Stimulated activated CD4-positive, alpha-beta T cell treated with anti-CD3 and anti-CD28 coated beads, Interleukin-12 subunit alpha, Interleukin-12 subunit beta, amount 100 ng/mL, for 24 hours (primary cell): ENCODE results near the gene UBE2D2.
A peak's percentile ranks its signal among the peaks of the same experiment; 100 is the strongest.
"Not testable (repeated sequence)": the region's sequence is repeated elsewhere in the genome, so short reads cannot be mapped to it uniquely, and the experiment has no call there.

ENCODE experiments used
- DNase-seq, 2 experiments: peaks; one replicate each; pipeline ENCODE4 v3.0.0-alpha.2; 2020; ENCODE audit warnings: low read depth in 2 of 2

Gene UBE2D2

GRCh38 chr5:139549162-139549894, 11.8 kb upstream of the UBE2D2 start:
- DNase-seq, result no peak

- not testable (repeated sequence) for DNase-seq
Measured at GRCh38 chr5:139550051-139550872, 10.9 kb upstream of the UBE2D2 start.

GRCh38 chr5:139551191-139551889, 9.8 kb upstream of the UBE2D2 start:
- no peak for DNase-seq

- no peak for DNase-seq
Measured at GRCh38 chr5:139552893-139553575, 8.1 kb upstream of the UBE2D2 start.

- DNase-seq, result no peak
Measured at GRCh38 chr5:139554264-139554663, 6.9 kb upstream of the UBE2D2 start.

GRCh38 chr5:139557811-139558210, 3.3 kb upstream of the UBE2D2 start:
- no peak for DNase-seq

- DNase-seq, result peak; percentile 19 to 23
Measured at GRCh38 chr5:139561655-139562451, 714 bp downstream of the UBE2D2 start.

- DNase-seq, result no peak
Measured at GRCh38 chr5:139562847-139563246, 1.7 kb downstream of the UBE2D2 start.

GRCh38 chr5:139565411-139566305, 4.5 kb downstream of the UBE2D2 start:
- DNase-seq, result no peak

GRCh38 chr5:139566611-139567010, 5.5 kb downstream of the UBE2D2 start:
- DNase-seq, result no peak

- DNase-seq, result no peak
Measured at GRCh38 chr5:139569270-139569955, 8.3 kb downstream of the UBE2D2 start.

- DNase-seq, result no peak
Measured at GRCh38 chr5:139571543-139571942, 10.4 kb downstream of the UBE2D2 start.

- no peak for DNase-seq
Measured at GRCh38 chr5:139571966-139572365, 10.8 kb downstream of the UBE2D2 start.

GRCh38 chr5:139574641-139575312, 13.6 kb downstream of the UBE2D2 start:
- no peak for DNase-seq

- DNase-seq, result no peak
Measured at GRCh38 chr5:139575313-139575646, 14.1 kb downstream of the UBE2D2 start.

GRCh38 chr5:139575751-139576150, 14.6 kb downstream of the UBE2D2 start:
- no peak for DNase-seq

- DNase-seq, result no peak
Measured at GRCh38 chr5:139577689-139578290, 16.7 kb downstream of the UBE2D2 start.

- DNase-seq, result no peak
Measured at GRCh38 chr5:139578325-139578724, 17.2 kb downstream of the UBE2D2 start.

GRCh38 chr5:139582181-139582580, 21.0 kb downstream of the UBE2D2 start:
- not testable (repeated sequence) for DNase-seq
